ENCODE data around the gene FLRT3.

The FLRT3 gene

DNA sequence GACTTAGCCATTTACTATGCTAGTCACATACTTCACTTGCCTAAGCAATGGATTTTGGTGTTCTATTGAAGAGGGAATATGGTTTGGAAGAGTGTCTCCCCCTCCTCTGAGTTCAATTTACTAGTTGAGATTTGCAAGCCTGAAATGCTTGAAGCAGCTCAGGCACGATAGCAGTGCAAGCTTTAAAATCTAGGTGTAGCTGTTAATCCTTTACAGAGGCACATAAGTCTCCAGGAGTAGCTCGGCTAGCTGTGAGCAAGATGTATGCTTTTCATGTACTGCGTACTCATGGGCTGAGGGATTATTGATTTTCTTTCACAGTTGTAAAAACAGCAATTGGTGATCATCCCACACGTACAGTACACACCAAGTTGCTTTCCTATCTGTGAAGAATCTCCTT is 726 bp downstream of the FLRT3 start:
- Mint-ChIP-seq H3K27ac (no peak overlapping the region), H3K27me3 (no peaks in the 10 kb centered on the region), H3K9me3 (no peaks in the 10 kb centered on the region), H3K4me1 (no peaks in the 10 kb centered on the region), H3K4me3 (no peak overlapping the region)
- DNase-seq, result no peak
- no peak for ATAC-seq

DNA sequence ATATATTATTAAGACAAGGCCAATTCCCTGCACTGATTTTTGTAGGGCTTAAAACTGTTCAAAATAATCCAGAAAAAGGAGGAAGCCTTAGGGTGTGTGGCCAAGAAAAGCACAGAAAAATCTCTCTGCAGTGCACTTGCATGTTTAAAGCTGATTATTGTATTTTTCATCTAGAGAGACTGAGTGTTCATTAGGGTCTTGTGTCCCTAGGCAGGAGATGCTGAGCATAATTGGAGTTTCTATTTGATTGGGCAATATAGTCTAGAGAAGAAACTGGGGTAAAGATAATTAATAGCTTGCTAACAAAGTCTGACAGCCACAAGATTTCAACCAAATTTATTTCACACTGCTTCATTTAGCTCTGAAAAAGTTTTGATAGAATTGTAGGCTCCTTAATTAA is 2.4 kb downstream of the FLRT3 start:
- ATAC-seq (no peak), DNase-seq (no peak)
- Mint-ChIP-seq H3K27ac (no peak overlapping the region), H3K27me3 (no peaks in the 10 kb centered on the region), H3K9me3 (no peaks in the 10 kb centered on the region), H3K4me3 (no peak overlapping the region), H3K4me1 (no peaks in the 10 kb centered on the region)

DNA sequence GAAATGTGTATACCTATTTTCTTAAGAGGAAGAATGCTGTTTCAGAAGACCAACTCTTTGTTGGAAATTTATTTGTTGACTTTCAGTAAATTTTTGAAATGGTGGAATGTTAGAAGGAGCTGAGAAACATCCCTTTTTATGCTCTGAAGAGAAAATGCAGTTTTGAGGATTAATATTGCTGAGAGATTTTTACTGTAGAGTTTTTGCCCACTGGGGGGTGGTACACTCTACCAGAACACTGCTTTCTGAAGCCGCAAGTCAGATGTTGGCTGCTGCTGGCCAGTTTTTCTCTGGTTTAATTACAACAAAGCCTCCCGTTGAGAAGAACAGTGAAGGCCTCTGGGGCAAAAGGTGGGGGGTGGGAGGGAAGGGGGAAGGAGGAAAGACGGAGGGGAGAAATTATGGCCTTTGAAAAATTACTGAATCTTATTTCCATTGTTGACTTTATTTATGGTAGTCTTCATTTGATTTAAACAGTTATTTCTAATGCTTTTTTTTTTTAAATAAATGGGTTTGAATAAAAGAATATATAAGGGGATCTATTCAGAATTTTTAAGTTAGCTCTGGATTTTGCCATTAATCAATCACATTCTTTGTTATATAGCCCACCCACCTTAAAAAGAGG is 3.0 kb downstream of the FLRT3 start:
- no peak for DNase-seq
- H3K27ac Mint-ChIP-seq, result no peak overlapping the region
- no peaks in the 10 kb centered on the region for H3K27me3 Mint-ChIP-seq
- ATAC-seq, result no peak
- no peaks in the 10 kb centered on the region for H3K4me1 Mint-ChIP-seq
- H3K9me3 Mint-ChIP-seq, result no peaks in the 10 kb centered on the region
- no peak overlapping the region for H3K4me3 Mint-ChIP-seq

GRCh38 chr20:14333721-14334120 is 3.7 kb downstream of the FLRT3 start:
- no peak for DNase-seq
- no peak overlapping the region for H3K27ac Mint-ChIP-seq

GRCh38 chr20:14332866-14333265 is 4.5 kb downstream of the FLRT3 start:
- ATAC-seq, result no peak

More at GRCh38 chr20:14333721-14334120, 3.7 kb downstream of the FLRT3 start:
- H3K27me3 Mint-ChIP-seq, result no peaks in the 10 kb centered on the region
- H3K9me3 Mint-ChIP-seq, result no peaks in the 10 kb centered on the region
- no peaks in the 10 kb centered on the region for H3K4me1 Mint-ChIP-seq
- H3K4me3 Mint-ChIP-seq, result no peak overlapping the region
- no peak for ATAC-seq

DNA sequence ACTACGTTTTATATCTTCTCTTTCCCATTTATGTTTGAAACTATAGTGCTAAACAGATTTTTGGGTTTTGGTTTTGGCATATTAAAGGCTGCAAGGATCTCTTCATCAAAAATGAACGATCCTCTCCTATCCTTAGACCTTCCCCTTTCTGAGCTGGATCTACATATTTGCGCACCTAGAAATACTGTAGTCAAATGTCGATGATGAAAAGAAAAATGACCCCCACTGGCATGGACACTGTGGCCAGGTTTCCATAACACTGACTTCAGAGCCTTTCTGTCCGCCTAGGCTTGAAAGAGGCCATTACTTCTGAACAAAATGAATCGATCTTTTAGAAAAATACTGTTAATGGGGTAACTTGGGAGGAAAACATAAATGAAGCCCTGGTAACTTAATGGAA is 5.8 kb downstream of the FLRT3 start:
- H3K4me1 Mint-ChIP-seq, result no peaks in the 10 kb centered on the region
- H3K27ac Mint-ChIP-seq, result no peak overlapping the region
- no peak for DNase-seq
- ATAC-seq, result no peak
- no peaks in the 10 kb centered on the region for H3K9me3 Mint-ChIP-seq
- no peak overlapping the region for H3K4me3 Mint-ChIP-seq
- no peaks in the 10 kb centered on the region for H3K27me3 Mint-ChIP-seq

More at GRCh38 chr20:14332866-14333265, 4.5 kb downstream of the FLRT3 start:
- no peak for DNase-seq
- H3K9me3 Mint-ChIP-seq, result no peaks in the 10 kb centered on the region
- H3K27me3 Mint-ChIP-seq, result no peaks in the 10 kb centered on the region
- H3K27ac Mint-ChIP-seq, result no peak overlapping the region
- H3K4me3 Mint-ChIP-seq, result no peak overlapping the region
- no peaks in the 10 kb centered on the region for H3K4me1 Mint-ChIP-seq

GRCh38 chr20:14319704-14320103 is 17.7 kb downstream of the FLRT3 start:
- H3K4me1 Mint-ChIP-seq, result no peaks in the 10 kb centered on the region
- DNase-seq (no peak), ATAC-seq (no peak)
- H3K27ac Mint-ChIP-seq, result no peak overlapping the region
- no peak overlapping the region for H3K4me3 Mint-ChIP-seq
- peaks cover 19 to 26% of the 10 kb centered on the region in 2 donors for H3K9me3 Mint-ChIP-seq
- no peaks in the 10 kb centered on the region for H3K27me3 Mint-ChIP-seq

DNA sequence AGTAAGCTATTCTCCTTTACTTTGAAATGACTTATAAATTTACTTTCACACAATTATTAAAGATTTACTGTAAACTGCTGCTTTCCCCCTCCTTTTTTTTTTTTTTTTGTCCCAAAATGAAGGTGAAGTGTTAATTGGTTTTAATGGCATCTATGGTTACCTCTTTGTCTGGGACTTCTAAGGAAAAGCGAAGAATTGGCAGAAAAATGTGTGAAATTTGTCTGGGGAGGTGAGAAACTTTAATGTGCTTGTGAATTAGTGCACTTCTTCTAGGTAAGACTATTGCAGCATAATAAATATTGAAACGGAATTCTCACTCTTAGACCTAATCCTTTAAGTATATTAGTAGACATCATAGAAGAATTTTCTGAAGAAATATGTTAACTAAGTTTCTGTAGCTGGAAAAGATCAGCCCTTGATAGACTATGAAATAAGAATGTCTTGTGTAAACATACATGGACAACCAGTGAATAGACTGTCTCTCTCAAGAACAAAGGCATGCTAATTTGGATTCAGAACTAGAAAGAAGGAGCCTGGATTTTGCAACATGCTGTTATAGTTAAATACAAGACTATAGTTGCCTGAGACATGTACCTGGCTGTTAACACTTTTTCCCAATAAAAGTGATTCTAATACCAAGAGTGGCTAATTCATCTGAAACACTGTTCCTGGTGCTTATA is 23.9 kb downstream of the FLRT3 start:
- H3K27ac Mint-ChIP-seq, result no peak overlapping the region
- ATAC-seq, result no peak
- no peak for DNase-seq
- no peaks in the 10 kb centered on the region for H3K4me1 Mint-ChIP-seq
- H3K4me3 Mint-ChIP-seq, result no peak overlapping the region
- H3K27me3 Mint-ChIP-seq, result no peaks in the 10 kb centered on the region
- H3K9me3 Mint-ChIP-seq, result peaks cover 7 to 10% of the 10 kb centered on the region in 2 donors

DNA sequence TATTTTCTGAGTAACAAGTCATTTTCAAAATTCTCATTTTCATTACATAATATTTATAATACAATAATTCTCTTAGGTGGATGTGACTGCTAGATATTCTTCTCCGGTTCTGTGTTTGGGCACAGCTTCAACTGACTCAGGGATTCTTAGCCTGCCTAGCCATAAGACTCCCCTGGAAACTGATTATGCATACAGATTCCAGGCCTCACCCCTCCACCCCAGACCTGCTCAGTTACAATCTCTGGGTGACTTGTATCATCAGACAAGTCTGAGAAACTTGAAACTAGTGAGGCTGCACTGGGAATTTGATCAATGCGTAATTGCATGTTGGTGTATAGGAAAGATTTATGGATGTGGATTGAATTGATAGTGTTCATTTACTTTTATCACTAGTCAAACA is 25.4 kb downstream of the FLRT3 start:
- H3K27me3 Mint-ChIP-seq, result no peaks in the 10 kb centered on the region
- DNase-seq (no peak), ATAC-seq (no peak)
- H3K4me3 Mint-ChIP-seq, result no peak overlapping the region
- H3K27ac Mint-ChIP-seq, result no peak overlapping the region
- H3K9me3 Mint-ChIP-seq, result peaks cover 6 to 8% of the 10 kb centered on the region in 2 donors
- no peaks in the 10 kb centered on the region for H3K4me1 Mint-ChIP-seq

GRCh38 chr20:14310977-14311627 is 26.3 kb downstream of the FLRT3 start:
- H3K27me3 Mint-ChIP-seq, result no peaks in the 10 kb centered on the region
- no peaks in the 10 kb centered on the region for H3K4me1 Mint-ChIP-seq
- no peak for ATAC-seq

GRCh38 chr20:14307956-14308355 is 29.5 kb downstream of the FLRT3 start:
- DNase-seq, result no peak
- Mint-ChIP-seq H3K9me3 (peaks cover 5 to 21% of the 10 kb centered on the region in 2 donors), H3K27ac (no peak overlapping the region), H3K4me3 (no peak overlapping the region), H3K27me3 (no peaks in the 10 kb centered on the region), H3K4me1 (no peaks in the 10 kb centered on the region)
- ATAC-seq, result no peak

More at GRCh38 chr20:14310977-14311627, 26.3 kb downstream of the FLRT3 start:
- no peak overlapping the region for H3K4me3 Mint-ChIP-seq
- peaks cover 0 to 5% of the 10 kb centered on the region in 2 donors for H3K9me3 Mint-ChIP-seq
- no peak overlapping the region for H3K27ac Mint-ChIP-seq
- DNase-seq, result no peak

DNA sequence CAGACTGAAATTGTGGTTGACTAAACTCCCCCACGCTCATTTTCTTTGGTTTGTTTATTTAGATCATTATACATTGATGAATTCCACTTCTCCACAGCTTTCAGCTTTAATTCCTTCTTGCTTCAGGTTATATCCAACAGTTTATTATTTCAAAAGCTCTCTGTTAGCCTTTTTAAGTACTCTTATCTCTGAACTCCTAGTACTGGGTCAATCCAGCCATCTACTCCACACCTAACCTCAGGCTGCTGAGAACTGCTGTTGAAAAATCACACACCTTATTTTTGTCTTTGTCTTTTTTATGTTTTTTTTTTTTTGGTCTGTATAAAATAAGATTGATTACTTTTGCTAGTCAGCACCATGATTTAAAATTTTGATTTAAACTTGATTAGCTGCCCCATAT is 32.9 kb downstream of the FLRT3 start:
- H3K4me3 Mint-ChIP-seq, result no peak overlapping the region
- H3K9me3 Mint-ChIP-seq, result peaks cover 5 to 21% of the 10 kb centered on the region in 2 donors
- no peak for ATAC-seq
- no peak for DNase-seq
- H3K27me3 Mint-ChIP-seq, result no peaks in the 10 kb centered on the region
- H3K27ac Mint-ChIP-seq, result no peak overlapping the region
- H3K4me1 Mint-ChIP-seq, result no peaks in the 10 kb centered on the region

- ATAC-seq, result no peak
- Mint-ChIP-seq H3K4me3 (no peak overlapping the region), H3K27ac (no peak overlapping the region), H3K27me3 (no peaks in the 10 kb centered on the region), H3K9me3 (peaks cover 5 to 22% of the 10 kb centered on the region in 2 donors), H3K4me1 (no peaks in the 10 kb centered on the region)
- no peak for DNase-seq
Measured at GRCh38 chr20:14303651-14304050, 33.8 kb downstream of the FLRT3 start.

DNA sequence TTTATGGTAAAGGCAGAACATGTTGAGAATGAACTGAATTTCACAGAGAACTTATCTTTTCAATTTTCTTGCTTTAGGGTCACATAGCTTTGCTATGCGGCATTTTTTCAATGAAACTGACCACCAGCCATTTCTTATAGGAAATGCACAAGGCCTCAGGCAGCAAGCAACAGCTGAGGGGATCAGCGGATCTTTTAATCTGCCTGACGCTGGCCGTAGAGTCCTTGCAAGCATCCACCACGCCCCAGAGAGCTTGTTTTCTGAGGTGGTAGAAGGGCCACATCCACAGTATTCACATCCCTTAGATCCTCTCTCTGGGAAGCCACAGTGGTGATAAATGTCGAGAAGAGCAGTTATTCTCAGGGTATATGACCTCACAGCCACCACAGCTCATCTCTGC is 34.3 kb downstream of the FLRT3 start:
- no peak for DNase-seq
- no peak overlapping the region for H3K4me3 Mint-ChIP-seq

GRCh38 chr20:14299831-14300230 is 37.6 kb downstream of the FLRT3 start:
- no peak overlapping the region for H3K4me3 Mint-ChIP-seq
- no peak overlapping the region for H3K27ac Mint-ChIP-seq
- DNase-seq (no peak), ATAC-seq (no peak)
- H3K4me1 Mint-ChIP-seq, result no peaks in the 10 kb centered on the region
- H3K27me3 Mint-ChIP-seq, result no peaks in the 10 kb centered on the region
- peaks cover 11 to 14% of the 10 kb centered on the region in 2 donors for H3K9me3 Mint-ChIP-seq

More for the DNA sequence above, 34.3 kb downstream of the FLRT3 start:
- peaks cover 5 to 23% of the 10 kb centered on the region in 2 donors for H3K9me3 Mint-ChIP-seq
- H3K27me3 Mint-ChIP-seq, result no peaks in the 10 kb centered on the region
- H3K27ac Mint-ChIP-seq, result no peak overlapping the region
- no peaks in the 10 kb centered on the region for H3K4me1 Mint-ChIP-seq
- ATAC-seq, result no peak

DNA sequence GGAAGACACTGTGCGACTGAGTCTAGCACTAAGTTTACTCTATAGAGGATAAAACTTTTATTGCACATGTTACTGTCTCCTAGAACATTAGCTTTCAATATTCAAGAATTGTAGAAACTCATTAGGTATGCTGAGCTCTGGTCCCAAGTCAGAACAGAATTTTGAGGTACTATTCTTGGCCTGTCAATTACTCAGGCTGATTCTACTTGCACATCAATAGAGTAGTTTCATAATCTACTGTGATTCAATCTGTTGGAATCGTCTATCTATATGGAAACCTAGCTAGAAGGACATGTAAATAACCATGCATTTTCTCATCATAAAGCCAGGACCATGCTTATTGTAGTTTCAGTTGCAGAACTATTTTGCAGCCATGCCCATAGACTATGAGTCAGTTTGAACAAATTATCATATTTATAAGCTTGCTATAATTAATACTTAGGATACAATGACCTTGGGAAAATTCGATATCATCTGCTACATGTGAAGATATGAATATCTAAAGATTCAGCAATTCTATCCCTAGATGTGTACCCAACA is 41.6 kb downstream of the FLRT3 start:
- Mint-ChIP-seq H3K4me1 (no peaks in the 10 kb centered on the region), H3K27ac (no peak overlapping the region), H3K9me3 (peaks cover 8 to 9% of the 10 kb centered on the region in 2 donors), H3K27me3 (no peaks in the 10 kb centered on the region), H3K4me3 (no peak overlapping the region)
- DNase-seq, result no peak
- ATAC-seq, result no peak

Data from stimulated activated naive CD8-positive, alpha-beta T cell treated with anti-CD3 and anti-CD28 coated beads, Interleukin-15, amount 100 ng/mL, for 72 hours (primary cell).